Fibroblast of skin of left quadriceps (primary cell): Measurements from ENCODE around the gene OPALIN.

Experiments used
- DNase-seq, 2 experiments: peaks; one replicate each; pipeline ENCODE4 v3.0.0-alpha.2; 2013; ENCODE audit warnings: low read depth in 2 of 2

Gene OPALIN

DNA sequence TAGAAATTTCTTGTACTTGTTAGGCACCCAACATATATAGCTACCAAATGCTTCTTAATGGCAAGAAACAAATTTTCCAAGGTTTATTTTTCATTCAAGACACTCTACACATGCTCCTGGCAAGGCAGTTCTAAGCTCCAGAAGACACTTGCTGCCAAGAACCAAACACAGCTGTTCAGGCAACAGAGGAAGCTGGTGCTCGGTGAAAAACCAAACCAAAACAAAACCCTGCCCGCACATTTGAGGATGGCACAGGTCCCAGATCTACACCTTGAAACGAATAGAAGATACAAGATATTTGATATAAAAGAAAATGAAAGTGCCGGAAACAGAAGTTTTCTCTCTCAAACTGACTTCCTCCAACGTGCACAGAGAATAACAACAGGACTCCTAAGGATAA is 59.4 kb downstream of the OPALIN start:
- no peak for DNase-seq

GRCh38 chr10:96298362-96298761 is 60.4 kb downstream of the OPALIN start:
- DNase-seq, result no peak

- no peak for DNase-seq
These were observed 61.3 kb downstream of the OPALIN start for GRCh38 chr10:96297486-96297885.

- DNase-seq, result no peak
These were observed 63.3 kb downstream of the OPALIN start for GRCh38 chr10:96295475-96295874.
